ENCODE data around the gene FAM50A.

DNA sequence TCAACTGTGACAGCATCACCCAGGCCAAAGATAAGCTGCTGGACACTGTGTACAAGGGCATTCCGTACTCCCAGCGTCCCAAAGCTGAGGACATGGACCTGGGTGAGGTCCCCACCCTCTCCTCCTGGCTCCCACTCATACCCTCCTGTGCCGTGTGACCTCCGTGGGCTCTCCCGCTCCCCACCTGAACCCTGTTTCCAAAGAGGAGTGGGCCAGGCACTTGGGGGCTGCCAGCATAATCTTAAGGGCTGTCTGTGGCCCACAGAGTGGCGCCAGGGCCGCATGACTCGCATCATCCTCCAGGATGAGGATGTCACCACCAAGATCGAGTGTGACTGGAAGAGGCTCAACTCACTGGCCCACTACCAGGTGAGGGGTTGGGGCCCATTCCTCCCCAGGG lies 25.2 kb downstream of the FAM50A start:
- TF ChIP-seq CTCF (IDR thresholded peaks at IDR 0.05; ENCODE audit: insufficient read depth, low read length) (no peak), REST (IDR thresholded peaks at IDR 0.05; ENCODE audit: insufficient replicate concordance, low read depth) (no peak), POLR2AphosphoS5 (IDR thresholded peaks at IDR 0.05; ENCODE audit: low read depth) (no peak), GABPA (IDR thresholded peaks at IDR 0.05; ENCODE audit: low read depth) (no peak), SPI1 (IDR thresholded peaks at IDR 0.05; ENCODE audit: borderline replicate concordance, low read depth) (no peak)

Data from HL-60 (cell line).